Liver (tissue), 3 donors: ENCODE measurements around the gene GMDS.

Experiments used
- CTCF ChIP-seq: fragments of 150-350 bp; IDR thresholded peaks from 2 replicates; pipeline ENCODE4 v1.5.1; 2017; ENCODE audit warnings: improper control_type of control experiment, low read depth, low read length; ENCODE audit not compliant: missing input control
- JUND ChIP-seq, 2 donors: IDR thresholded peaks; 2 replicates each; pipeline ENCODE4 v1.6.1; 2016; ENCODE audit warnings: antibody characterized with exemption in 2 of 2
- RAD21 ChIP-seq, 2 donors: IDR thresholded peaks; 2 replicates each; pipeline ENCODE4 v1.6.1; 2016; ENCODE audit warnings: antibody characterized with exemption in 2 of 2, mild to moderate bottlenecking in 2 of 2
- REST ChIP-seq: IDR thresholded peaks from 2 replicates; pipeline ENCODE4 v1.6.1; 2016; ENCODE audit warnings: antibody characterized with exemption, mild to moderate bottlenecking
- TAF1 ChIP-seq: conservative IDR thresholded peaks from 2 replicates; pipeline ENCODE4 v1.6.1; 2016; ENCODE audit warnings: antibody characterized with exemption, mild to moderate bottlenecking
- ZBTB33 ChIP-seq: IDR thresholded peaks from 2 replicates; pipeline ENCODE4 v1.6.1; 2016; ENCODE audit warnings: antibody characterized with exemption
- donor health status: healthy.
- donor health status: healthy.

GRCh38 chr6:2055911-2056310 is 189.5 kb downstream of the GMDS start:
- TF ChIP-seq RAD21 (IDR thresholded peaks at IDR 0.05) (no peak), CTCF (no peak), JUND (IDR thresholded peaks at IDR 0.05) (no peak), REST (no peak), ZBTB33 (no peak), TAF1 (no peak)
